ENCODE measurements around the gene SDK1.

DNA sequence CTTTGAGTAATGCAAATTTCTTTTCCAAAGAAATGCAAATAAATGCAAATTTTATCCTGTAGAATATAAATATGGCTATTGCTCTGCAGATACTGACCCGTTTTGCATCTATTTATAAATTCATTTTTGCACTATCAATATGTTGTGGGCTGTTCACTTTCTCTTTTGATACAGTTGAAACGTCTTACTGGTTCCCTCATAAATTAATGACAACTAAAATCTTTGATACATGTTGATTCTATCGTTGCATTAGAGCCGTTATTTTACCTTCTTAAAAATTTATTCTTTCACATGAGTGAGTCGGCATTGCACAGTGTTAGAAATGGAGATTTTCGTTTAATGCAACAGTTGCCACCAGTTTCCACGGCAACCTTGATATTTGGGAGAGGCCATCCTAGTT is 691.8 kb downstream of the SDK1 start:
- no peak for TF ChIP-seq CTCF (conservative IDR thresholded peaks at IDR 0.05)
- TF ChIP-seq ZFX (IDR thresholded peaks at IDR 0.05): no peak
